ENCODE measurements around the gene NPSR1. TPM values are rescaled to one million over a fixed set of nuclear protein-coding genes. Genes with fewer than 3 reads are reported as not detected.

The NPSR1 gene
- total RNA-seq, 3 donors from 2014 or later (not counting 1 experiment from before 2014, with no cell fraction given): not detected

- Histone ChIP-seq H3K4me3 (ENCODE audit: low read length) (no peak overlapping the region), H3K27me3 (ENCODE audit: control insufficient read depth, insufficient read depth, low read length) (no peaks in the 10 kb centered on the region), H3K4me1 (ENCODE audit: control insufficient read depth, insufficient read depth, low read length) (peaks cover 12% of the 10 kb centered on the region), H3K36me3 (ENCODE audit: control insufficient read depth, insufficient read depth, low read length) (no peaks in the 10 kb centered on the region), H3K27ac (ENCODE audit: low read length) (no peak overlapping the region), H3K9me3 (ENCODE audit: control insufficient read depth, insufficient read depth, low read length) (no peaks in the 10 kb centered on the region)
- no peak for TF ChIP-seq CTCF (IDR thresholded peaks at IDR 0.05)
- no peaks in the 10 kb centered on the region for H3K36me3 Mint-ChIP-seq
- no peaks in the 10 kb centered on the region for H3K9me3 Mint-ChIP-seq
- ATAC-seq: no peak
- DNase-seq: no peak
- H3K4me1 Mint-ChIP-seq: peaks cover 27 to 41% of the 10 kb centered on the region in 2 donors
- no peak overlapping the region for H3K27ac Mint-ChIP-seq
- no peaks in the 10 kb centered on the region for H3K27me3 Mint-ChIP-seq (ENCODE audit: low read depth in 2 of 2)
- intact Hi-C loops (cut with micrococcal nuclease): no loop called here
- no peak overlapping the region for H3K4me3 Mint-ChIP-seq
Measured at GRCh38 chr7:34723338-34723737, 65.3 kb downstream of the NPSR1 start.

- Mint-ChIP-seq H3K27ac (peak overlapping the region; percentile 71 to 81), H3K4me1 (peaks cover 21 to 35% of the 10 kb centered on the region in 2 donors), H3K9me3 (no peaks in the 10 kb centered on the region), H3K4me3 (peak overlapping the region; percentile 84), H3K27me3 (ENCODE audit: low read depth in 2 of 2) (no peaks in the 10 kb centered on the region), H3K36me3 (no peaks in the 10 kb centered on the region)
- H3K36me3 ChIP-seq (ENCODE audit: control insufficient read depth, insufficient read depth, low read length): no peaks in the 10 kb centered on the region
- intact Hi-C loops (cut with micrococcal nuclease): no loop called here
- H3K9me3 ChIP-seq (ENCODE audit: control insufficient read depth, insufficient read depth, low read length): no peaks in the 10 kb centered on the region
- H3K4me1 ChIP-seq (ENCODE audit: control insufficient read depth, insufficient read depth, low read length): peaks cover 6% of the 10 kb centered on the region
- ATAC-seq (peak in 1 of 3 donors; percentile 42), DNase-seq (no peak)
- H3K4me3 ChIP-seq (ENCODE audit: low read length): no peak overlapping the region
- H3K27ac ChIP-seq (ENCODE audit: low read length): no peak overlapping the region
- no CpG with 5 or more reads among the region's 2 CpGs for WGBS (ENCODE audit: insufficient coverage)
- H3K27me3 ChIP-seq (ENCODE audit: control insufficient read depth, insufficient read depth, low read length): no peaks in the 10 kb centered on the region
- TF ChIP-seq CTCF (IDR thresholded peaks at IDR 0.05): no peak
Measured at GRCh38 chr7:34723866-34724490, 66.0 kb downstream of the NPSR1 start.

GRCh38 chr7:34726221-34726620 lies 68.2 kb downstream of the NPSR1 start:
- H3K4me3 Mint-ChIP-seq: no peak overlapping the region

More at GRCh38 chr7:34726221-34726620, 68.2 kb downstream of the NPSR1 start:
- ATAC-seq (no peak), DNase-seq (no peak)
- peaks cover 9 to 20% of the 10 kb centered on the region in 2 donors for H3K4me1 Mint-ChIP-seq
- intact Hi-C loops (cut with micrococcal nuclease): no loop called here
- H3K27ac ChIP-seq (ENCODE audit: low read length): no peak overlapping the region
- peak overlapping the region in 1 of 2 donors; percentile 24 for H3K27ac Mint-ChIP-seq
- H3K9me3 Mint-ChIP-seq: no peaks in the 10 kb centered on the region
- H3K36me3 Mint-ChIP-seq: no peaks in the 10 kb centered on the region
- H3K4me3 ChIP-seq (ENCODE audit: low read length): no peak overlapping the region
- no peaks in the 10 kb centered on the region for H3K27me3 ChIP-seq (ENCODE audit: control insufficient read depth, insufficient read depth, low read length)
- TF ChIP-seq CTCF (IDR thresholded peaks at IDR 0.05): no peak
- no peaks in the 10 kb centered on the region for H3K36me3 ChIP-seq (ENCODE audit: control insufficient read depth, insufficient read depth, low read length)
- WGBS (ENCODE audit: insufficient coverage): 83% methylated on average over 1 of the region's 1 CpG
- H3K4me1 ChIP-seq (ENCODE audit: control insufficient read depth, insufficient read depth, low read length): peaks cover 3% of the 10 kb centered on the region
- H3K9me3 ChIP-seq (ENCODE audit: control insufficient read depth, insufficient read depth, low read length): no peaks in the 10 kb centered on the region
- H3K27me3 Mint-ChIP-seq (ENCODE audit: low read depth in 2 of 2): peaks cover 0 to 3% of the 10 kb centered on the region in 2 donors
